HG03135 (cell line): ENCODE results near the gene ACTN1.

Source experiments
- ATAC-seq: cut with Tn5 transposase; IDR thresholded peaks from one replicate; pipeline ENCODE4 v1.9.1; 2021; ENCODE audit warnings: mild to moderate bottlenecking, moderate library complexity; ENCODE audit not compliant: unreplicated experiment

Gene ACTN1

GRCh38 chr14:68919129-68919927, 59.8 kb downstream of the ACTN1 start:
- ATAC-seq: no peak

GRCh38 chr14:68918612-68919011, 60.5 kb downstream of the ACTN1 start:
- ATAC-seq: no peak

GRCh38 chr14:68916358-68916941, 62.7 kb downstream of the ACTN1 start:
- ATAC-seq: no peak

GRCh38 chr14:68913516-68913915, 65.6 kb downstream of the ACTN1 start:
- no peak for ATAC-seq

GRCh38 chr14:68911594-68912227, 67.4 kb downstream of the ACTN1 start:
- ATAC-seq: peak; percentile 71

- ATAC-seq: no peak
Observed at GRCh38 chr14:68910540-68910939, 68.6 kb downstream of the ACTN1 start.

GRCh38 chr14:68908803-68909202, 70.3 kb downstream of the ACTN1 start:
- ATAC-seq: no peak

- no peak for ATAC-seq
Observed at GRCh38 chr14:68908201-68908600, 70.9 kb downstream of the ACTN1 start.

- no peak for ATAC-seq
Observed at GRCh38 chr14:68906439-68906838, 72.7 kb downstream of the ACTN1 start.

- ATAC-seq: no peak
Observed at GRCh38 chr14:68905107-68905895, 73.8 kb downstream of the ACTN1 start.

- no peak for ATAC-seq
Observed at GRCh38 chr14:68902357-68902756, 76.7 kb downstream of the ACTN1 start.

GRCh38 chr14:68899033-68899603, 80.0 kb downstream of the ACTN1 start:
- ATAC-seq: no peak

- no peak for ATAC-seq
Observed at GRCh38 chr14:68898248-68899032, 80.7 kb downstream of the ACTN1 start.

- no peak for ATAC-seq
Observed at GRCh38 chr14:68897559-68898155, 81.4 kb downstream of the ACTN1 start.

GRCh38 chr14:68896132-68896531, 83.0 kb downstream of the ACTN1 start:
- ATAC-seq: no peak

- ATAC-seq: no peak
Observed at GRCh38 chr14:68894802-68895703, 84.0 kb downstream of the ACTN1 start.

GRCh38 chr14:68894123-68894522, 85.0 kb downstream of the ACTN1 start:
- no peak for ATAC-seq

- no peak for ATAC-seq
Observed at GRCh38 chr14:68893566-68893965, 85.5 kb downstream of the ACTN1 start.

GRCh38 chr14:68892961-68893360, 86.1 kb downstream of the ACTN1 start:
- ATAC-seq: no peak
